ENCODE data around the gene APOL6.

Gene APOL6

DNA sequence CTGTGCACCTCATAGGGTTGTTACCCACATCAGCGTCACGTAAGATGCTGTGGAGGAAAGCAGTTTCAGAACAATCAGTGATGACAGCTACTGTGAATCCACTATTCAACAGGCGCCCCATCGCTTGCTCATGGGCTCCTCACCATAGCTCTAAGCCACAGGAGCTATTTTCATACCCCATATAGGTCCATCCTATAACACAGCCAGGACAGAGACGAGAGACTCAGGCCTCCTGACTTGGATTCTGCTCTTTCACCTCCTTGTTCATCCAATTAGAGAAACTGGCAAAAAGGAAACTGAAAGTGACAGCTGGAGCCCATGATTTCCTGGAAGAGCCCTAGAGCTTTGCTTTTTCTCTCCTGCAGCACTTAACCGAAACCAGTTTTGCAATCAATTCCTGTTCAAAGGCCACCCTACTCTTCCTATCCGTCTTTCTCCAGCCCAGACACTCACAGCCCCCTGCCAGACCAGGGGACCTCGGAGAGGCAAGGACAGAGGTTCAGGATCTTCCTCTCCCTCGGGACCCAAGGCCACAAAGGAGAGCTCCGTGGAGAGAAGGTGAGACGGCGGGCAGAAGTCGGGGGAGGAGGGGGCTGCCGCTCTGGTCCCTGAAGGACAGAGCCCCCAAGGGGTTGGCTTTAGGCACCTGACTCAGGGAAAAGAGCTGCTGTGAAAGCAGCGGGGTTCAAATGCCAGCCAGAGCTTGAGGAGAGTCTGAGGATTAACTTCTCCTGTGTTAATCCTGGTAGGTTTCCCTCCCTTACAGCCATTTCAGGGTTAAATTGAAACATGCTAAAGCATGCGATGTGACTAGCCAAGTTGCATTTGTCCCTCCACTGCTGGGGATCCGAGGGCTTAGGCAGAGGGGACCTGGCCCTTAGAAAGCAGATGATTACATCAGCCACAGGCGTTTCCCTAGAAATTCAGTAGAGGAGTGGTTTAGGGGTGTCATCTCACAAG is at the start of gene APOL6:
APOL6 (plus strand) TSS at position 381 of the 960 bp plus-strand sequence. CDS start 7,980 bp downstream, outside the sequence.
- H3K36me3 ChIP-seq (ENCODE audit: control insufficient read depth, insufficient read depth, low read length, severe bottlenecking): peaks cover 4% of the 10 kb centered on the region
- H3K4me3 ChIP-seq (ENCODE audit: low read length): peak within 1 kb of the TSS; percentile 99
- no peaks in the 10 kb centered on the region for H3K27me3 ChIP-seq (replicated peaks; ENCODE audit: control insufficient read depth, insufficient read depth, low read length)
- H3K9ac ChIP-seq (ENCODE audit: low read length): peak within 1 kb of the TSS; percentile 100
- peak; percentile 85 for DNase-seq (ENCODE audit: low read depth)
- peaks cover 39% of the 10 kb centered on the region for H3K4me1 ChIP-seq (ENCODE audit: control insufficient read depth, insufficient read depth, low read length)
- H3K9me3 ChIP-seq (ENCODE audit: control insufficient read depth, low read length): no peaks in the 10 kb centered on the region

- H3K9me3 ChIP-seq (ENCODE audit: control insufficient read depth, low read length): no peaks in the 10 kb centered on the region
- H3K36me3 ChIP-seq (ENCODE audit: control insufficient read depth, insufficient read depth, low read length, severe bottlenecking): no peaks in the 10 kb centered on the region
- H3K27me3 ChIP-seq (replicated peaks; ENCODE audit: control insufficient read depth, insufficient read depth, low read length): no peaks in the 10 kb centered on the region
- no peak for DNase-seq (ENCODE audit: low read depth)
- H3K9ac ChIP-seq (ENCODE audit: low read length): no peak overlapping the region
- H3K4me1 ChIP-seq (ENCODE audit: control insufficient read depth, insufficient read depth, low read length): peaks cover 12% of the 10 kb centered on the region
- no peak overlapping the region for H3K4me3 ChIP-seq (ENCODE audit: low read length)
Measured at GRCh38 chr22:35599364-35599763, 48.9 kb upstream of the APOL6 start.

DNA sequence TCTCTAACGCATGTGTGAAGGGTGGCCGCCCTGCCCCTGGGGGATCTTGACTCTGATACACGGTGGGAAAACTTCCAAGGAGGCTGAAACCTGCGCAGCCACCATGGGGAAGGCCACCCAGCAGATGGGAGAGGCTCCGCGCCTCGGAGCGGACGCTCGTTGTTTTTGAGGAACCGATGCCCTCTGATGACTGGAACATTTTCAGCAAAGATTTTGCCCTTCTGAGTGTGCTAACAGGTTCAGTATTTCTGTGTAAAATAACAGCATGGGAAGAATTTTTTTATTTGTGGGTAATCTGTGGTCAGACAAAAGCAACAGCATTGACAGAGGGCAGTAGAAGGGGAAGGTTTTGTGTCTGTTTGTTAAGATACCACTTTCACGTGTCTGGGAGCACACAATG is 47.8 kb upstream of the APOL6 start:
- no peaks in the 10 kb centered on the region for H3K9me3 ChIP-seq (ENCODE audit: control insufficient read depth, low read length)
- no peaks in the 10 kb centered on the region for H3K27me3 ChIP-seq (replicated peaks; ENCODE audit: control insufficient read depth, insufficient read depth, low read length)
- H3K9ac ChIP-seq (ENCODE audit: low read length): no peak overlapping the region
- peaks cover 18% of the 10 kb centered on the region for H3K4me1 ChIP-seq (ENCODE audit: control insufficient read depth, insufficient read depth, low read length)
- DNase-seq (ENCODE audit: low read depth): no peak
- H3K36me3 ChIP-seq (ENCODE audit: control insufficient read depth, insufficient read depth, low read length, severe bottlenecking): no peaks in the 10 kb centered on the region
- H3K4me3 ChIP-seq (ENCODE audit: low read length): no peak overlapping the region

GRCh38 chr22:35601013-35601580 is 47.1 kb upstream of the APOL6 start:
- Histone ChIP-seq H3K36me3 (ENCODE audit: control insufficient read depth, insufficient read depth, low read length, severe bottlenecking) (no peaks in the 10 kb centered on the region), H3K4me1 (ENCODE audit: control insufficient read depth, insufficient read depth, low read length) (peaks cover 15% of the 10 kb centered on the region), H3K4me3 (ENCODE audit: low read length) (no peak overlapping the region), H3K9me3 (ENCODE audit: control insufficient read depth, low read length) (no peaks in the 10 kb centered on the region), H3K27me3 (replicated peaks; ENCODE audit: control insufficient read depth, insufficient read depth, low read length) (no peaks in the 10 kb centered on the region), H3K9ac (ENCODE audit: low read length) (no peak overlapping the region)
- no peak for DNase-seq (ENCODE audit: low read depth)

GRCh38 chr22:35601743-35602615 is 46.3 kb upstream of the APOL6 start:
- peak; percentile 69 for DNase-seq (ENCODE audit: low read depth)

DNA sequence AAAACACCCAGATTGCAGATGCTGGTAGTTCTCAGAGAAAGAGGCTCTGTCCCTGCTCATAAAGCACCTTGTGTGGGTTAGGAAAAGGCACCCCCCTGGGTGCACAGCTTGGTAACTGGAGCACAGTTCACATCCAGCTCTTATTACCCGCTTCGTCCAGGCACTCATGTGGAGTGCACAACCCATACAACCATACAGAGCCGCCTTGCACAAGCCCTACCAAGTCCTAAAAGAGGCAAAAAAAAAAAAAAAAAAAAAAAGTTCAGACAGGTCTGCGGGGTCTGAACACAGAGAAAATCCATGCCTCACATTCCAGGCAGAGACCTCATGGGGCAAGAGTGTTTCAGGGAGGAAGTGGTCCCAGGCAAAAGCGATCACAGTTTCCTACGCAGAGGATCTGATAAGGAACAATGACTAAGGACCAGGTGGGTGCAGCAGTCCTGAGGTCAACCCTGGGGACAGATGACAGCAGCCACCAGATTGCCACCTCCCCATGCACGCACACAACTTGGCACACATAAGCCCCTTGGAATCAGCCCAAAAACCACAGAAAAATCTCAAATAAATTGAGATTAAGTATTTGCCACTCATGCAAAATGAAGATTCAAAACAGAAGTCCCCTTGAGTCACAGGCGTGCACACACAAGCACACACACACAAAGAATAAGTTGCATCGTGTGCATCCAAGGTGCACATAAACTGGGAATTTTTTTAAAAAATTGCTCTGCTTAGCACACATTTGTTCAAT is 43.5 kb upstream of the APOL6 start:
- Histone ChIP-seq H3K9me3 (ENCODE audit: control insufficient read depth, low read length) (no peaks in the 10 kb centered on the region), H3K36me3 (ENCODE audit: control insufficient read depth, insufficient read depth, low read length, severe bottlenecking) (no peaks in the 10 kb centered on the region), H3K4me3 (ENCODE audit: low read length) (no peak overlapping the region), H3K9ac (ENCODE audit: low read length) (no peak overlapping the region), H3K27me3 (replicated peaks; ENCODE audit: control insufficient read depth, insufficient read depth, low read length) (no peaks in the 10 kb centered on the region), H3K4me1 (ENCODE audit: control insufficient read depth, insufficient read depth, low read length) (peaks cover 15% of the 10 kb centered on the region)
- DNase-seq (ENCODE audit: low read depth): no peak

More at GRCh38 chr22:35601743-35602615, 46.3 kb upstream of the APOL6 start:
- peaks cover 15% of the 10 kb centered on the region for H3K4me1 ChIP-seq (ENCODE audit: control insufficient read depth, insufficient read depth, low read length)
- H3K9me3 ChIP-seq (ENCODE audit: control insufficient read depth, low read length): no peaks in the 10 kb centered on the region
- H3K27me3 ChIP-seq (replicated peaks; ENCODE audit: control insufficient read depth, insufficient read depth, low read length): no peaks in the 10 kb centered on the region
- H3K9ac ChIP-seq (ENCODE audit: low read length): no peak overlapping the region
- H3K36me3 ChIP-seq (ENCODE audit: control insufficient read depth, insufficient read depth, low read length, severe bottlenecking): no peaks in the 10 kb centered on the region
- no peak overlapping the region for H3K4me3 ChIP-seq (ENCODE audit: low read length)

DNA sequence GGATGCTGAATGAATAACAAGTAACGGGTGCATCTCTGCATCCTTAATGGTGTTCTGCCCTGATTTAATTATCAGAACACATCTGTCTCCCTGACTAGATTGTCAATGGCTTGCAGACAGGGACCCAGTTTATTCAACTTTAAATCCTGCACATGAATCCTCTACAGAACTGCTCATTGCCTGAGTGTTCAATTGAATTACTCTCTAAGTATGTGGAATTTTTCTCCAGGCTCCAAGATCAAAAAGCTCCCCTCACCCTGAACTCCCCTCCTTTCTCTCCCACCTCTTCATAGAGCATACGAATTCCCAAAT is 42.9 kb upstream of the APOL6 start:
- Histone ChIP-seq H3K4me1 (ENCODE audit: control insufficient read depth, insufficient read depth, low read length) (peaks cover 15% of the 10 kb centered on the region), H3K27me3 (replicated peaks; ENCODE audit: control insufficient read depth, insufficient read depth, low read length) (peaks cover under 1% of the 10 kb centered on the region), H3K4me3 (ENCODE audit: low read length) (no peak overlapping the region), H3K9me3 (ENCODE audit: control insufficient read depth, low read length) (no peaks in the 10 kb centered on the region), H3K9ac (ENCODE audit: low read length) (no peak overlapping the region), H3K36me3 (ENCODE audit: control insufficient read depth, insufficient read depth, low read length, severe bottlenecking) (no peaks in the 10 kb centered on the region)
- no peak for DNase-seq (ENCODE audit: low read depth)

DNA sequence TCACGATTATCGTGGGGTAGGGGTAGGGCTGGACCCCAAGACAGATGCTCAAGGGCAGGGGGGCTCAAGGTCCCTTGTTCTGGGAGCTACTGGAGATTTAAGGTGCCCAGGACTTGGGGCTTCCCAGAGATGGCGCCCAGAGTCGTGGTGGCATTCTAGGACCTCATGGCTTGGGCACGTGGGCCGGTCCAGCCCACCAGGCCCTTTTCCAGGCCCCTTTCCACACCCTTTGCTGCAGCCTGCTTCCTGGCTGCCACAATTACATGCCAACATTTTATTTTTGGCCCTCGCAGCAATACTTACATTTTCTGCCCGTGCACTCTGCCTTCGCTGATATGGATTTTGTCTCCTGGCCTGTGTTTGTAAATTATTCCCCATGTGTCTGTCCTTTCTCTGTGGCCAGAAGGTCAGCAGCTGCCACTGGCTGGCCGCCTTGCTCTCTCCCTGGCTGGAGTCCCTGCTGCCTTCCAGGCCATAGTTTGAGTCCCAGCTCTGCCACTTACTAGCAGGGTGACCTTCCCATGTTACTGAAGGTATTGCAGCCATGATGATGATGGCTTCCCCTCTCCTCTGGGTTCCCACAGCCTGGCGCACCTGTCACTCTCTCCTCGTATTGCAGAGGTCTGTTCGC is 42.3 kb upstream of the APOL6 start:
- DNase-seq (ENCODE audit: low read depth): no peak
- Histone ChIP-seq H3K9me3 (ENCODE audit: control insufficient read depth, low read length) (no peaks in the 10 kb centered on the region), H3K36me3 (ENCODE audit: control insufficient read depth, insufficient read depth, low read length, severe bottlenecking) (no peaks in the 10 kb centered on the region), H3K4me1 (ENCODE audit: control insufficient read depth, insufficient read depth, low read length) (peaks cover 15% of the 10 kb centered on the region), H3K4me3 (ENCODE audit: low read length) (no peak overlapping the region), H3K9ac (ENCODE audit: low read length) (no peak overlapping the region), H3K27me3 (replicated peaks; ENCODE audit: control insufficient read depth, insufficient read depth, low read length) (peaks cover 7% of the 10 kb centered on the region)

DNA sequence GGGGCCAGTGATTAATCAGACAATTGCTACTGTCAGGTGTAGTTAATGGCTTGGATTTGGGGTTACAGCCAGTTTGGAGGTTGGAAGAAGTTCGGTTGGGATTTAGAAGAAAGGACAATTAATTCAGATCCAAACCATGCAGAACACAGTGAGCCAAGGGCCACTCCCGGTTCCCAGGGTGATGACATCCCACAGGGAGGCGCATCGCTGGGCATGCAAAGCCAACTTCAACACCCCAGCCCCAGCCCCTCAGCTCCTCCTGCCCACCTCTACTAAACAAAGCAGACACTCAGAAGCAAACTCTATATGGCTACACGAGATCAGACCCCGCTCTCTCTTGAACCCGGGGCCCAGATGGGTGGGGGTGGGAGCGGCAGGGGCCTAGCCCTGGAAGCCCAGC is 41.3 kb upstream of the APOL6 start:
- no peaks in the 10 kb centered on the region for H3K9me3 ChIP-seq (ENCODE audit: control insufficient read depth, low read length)
- no peaks in the 10 kb centered on the region for H3K36me3 ChIP-seq (ENCODE audit: control insufficient read depth, insufficient read depth, low read length, severe bottlenecking)
- no peak overlapping the region for H3K4me3 ChIP-seq (ENCODE audit: low read length)
- peaks cover 15% of the 10 kb centered on the region for H3K4me1 ChIP-seq (ENCODE audit: control insufficient read depth, insufficient read depth, low read length)
- H3K9ac ChIP-seq (ENCODE audit: low read length): no peak overlapping the region
- H3K27me3 ChIP-seq (replicated peaks; ENCODE audit: control insufficient read depth, insufficient read depth, low read length): peaks cover 12% of the 10 kb centered on the region
- no peak for DNase-seq (ENCODE audit: low read depth)

- no peak overlapping the region for H3K4me3 ChIP-seq (ENCODE audit: low read length)
- DNase-seq (ENCODE audit: low read depth): peak; percentile 42
- peaks cover 12% of the 10 kb centered on the region for H3K27me3 ChIP-seq (replicated peaks; ENCODE audit: control insufficient read depth, insufficient read depth, low read length)
- peaks cover 7% of the 10 kb centered on the region for H3K4me1 ChIP-seq (ENCODE audit: control insufficient read depth, insufficient read depth, low read length)
- no peak overlapping the region for H3K9ac ChIP-seq (ENCODE audit: low read length)
- H3K9me3 ChIP-seq (ENCODE audit: control insufficient read depth, low read length): no peaks in the 10 kb centered on the region
- H3K36me3 ChIP-seq (ENCODE audit: control insufficient read depth, insufficient read depth, low read length, severe bottlenecking): no peaks in the 10 kb centered on the region
Measured at GRCh38 chr22:35608088-35608487, 40.2 kb upstream of the APOL6 start.
